HEK293T (cell line): ENCODE measurements around the gene RRAS2.
"Not testable (repeated sequence)": the region's sequence is repeated elsewhere in the genome, so short reads cannot be mapped to it uniquely, and the experiment has no call there.

Experiments used
- CTCF ChIA-PET: fragments of 350-600 bp; formaldehyde crosslinking; extraction: SDS; loops from one replicate; lab custom pipeline; 2021; ENCODE audit warnings: antibody characterized with exemption, inconsistent platforms; lab: Yijun Ruan, JAX
- POLR2A ChIA-PET: fragments of 350-600 bp; formaldehyde crosslinking; extraction: SDS; loops from one replicate; lab custom pipeline; 2020; ENCODE audit warnings: antibody characterized with exemption, inconsistent platforms; lab: Yijun Ruan, JAX
- DNase-seq: peaks from one replicate; pipeline ENCODE4 v3.0.0; 2012; ENCODE audit warnings: mixed read lengths; ENCODE audit errors: extremely low spot score
- ARNT ChIP-seq: fragments of 450-650 bp; IDR thresholded peaks from 2 replicates; pipeline ENCODE4 v1.6.1; 2017; ENCODE audit warnings: mild to moderate bottlenecking
- BHLHE40 ChIP-seq: fragments of 450-650 bp; IDR thresholded peaks from 2 replicates; pipeline ENCODE4 v1.6.1; 2016; ENCODE audit warnings: mild to moderate bottlenecking, moderate library complexity, borderline replicate concordance
- CTBP1 ChIP-seq: fragments of 450-650 bp; IDR thresholded peaks from 2 replicates; pipeline ENCODE4 v1.6.1; 2016; ENCODE audit warnings: borderline replicate concordance
- ELF4 ChIP-seq: fragments of 450-650 bp; IDR thresholded peaks from 2 replicates; pipeline ENCODE4 v1.6.1; 2017; ENCODE audit warnings: antibody characterized with exemption
- FOXA1 ChIP-seq: fragments of 450-650 bp; IDR thresholded peaks from 2 replicates; pipeline ENCODE4 v1.6.1; 2016; ENCODE audit warnings: mild to moderate bottlenecking
- FOXK2 ChIP-seq: fragments of 450-650 bp; IDR thresholded peaks from 2 replicates; pipeline ENCODE4 v1.6.1; 2016; ENCODE audit warnings: mild to moderate bottlenecking
- FOXM1 ChIP-seq: fragments of 450-650 bp; IDR thresholded peaks from 2 replicates; pipeline ENCODE4 v1.6.1; 2017; ENCODE audit warnings: mild to moderate bottlenecking, borderline replicate concordance
- HDGF ChIP-seq: fragments of 450-650 bp; IDR thresholded peaks from 2 replicates; pipeline ENCODE4 v1.6.1; 2017; ENCODE audit warnings: antibody characterized with exemption, borderline replicate concordance
- L3MBTL2 ChIP-seq: fragments of 450-650 bp; conservative IDR thresholded peaks from 2 replicates; pipeline ENCODE4 v1.6.1; 2016; ENCODE audit warnings: mild to moderate bottlenecking
- LEF1 ChIP-seq: fragments of 450-650 bp; IDR thresholded peaks from 2 replicates; pipeline ENCODE4 v1.6.1; 2017; ENCODE audit warnings: mild to moderate bottlenecking, borderline replicate concordance
- NFRKB ChIP-seq: fragments of 450-650 bp; IDR thresholded peaks from 2 replicates; pipeline ENCODE4 v1.6.1; 2016; ENCODE audit warnings: mild to moderate bottlenecking, moderate library complexity
- SP1 ChIP-seq: fragments of 450-650 bp; IDR thresholded peaks from 2 replicates; pipeline ENCODE4 v1.6.1; 2017
- SUZ12 ChIP-seq: fragments of 450-650 bp; IDR thresholded peaks from 2 replicates; pipeline ENCODE4 v1.6.1; 2016; ENCODE audit warnings: mild to moderate bottlenecking
- TARDBP ChIP-seq: fragments of 450-650 bp; IDR thresholded peaks from 2 replicates; pipeline ENCODE4 v1.6.1; 2016
- ZNF384 ChIP-seq: fragments of 450-650 bp; IDR thresholded peaks from 2 replicates; pipeline ENCODE4 v1.6.1; 2016
- TF ChIP-seq, protein P1 (sequence below): fragments of 450-650 bp; IDR thresholded peaks from 2 replicates; pipeline ENCODE4 v1.6.1; 2016

The RRAS2 gene

DNA sequence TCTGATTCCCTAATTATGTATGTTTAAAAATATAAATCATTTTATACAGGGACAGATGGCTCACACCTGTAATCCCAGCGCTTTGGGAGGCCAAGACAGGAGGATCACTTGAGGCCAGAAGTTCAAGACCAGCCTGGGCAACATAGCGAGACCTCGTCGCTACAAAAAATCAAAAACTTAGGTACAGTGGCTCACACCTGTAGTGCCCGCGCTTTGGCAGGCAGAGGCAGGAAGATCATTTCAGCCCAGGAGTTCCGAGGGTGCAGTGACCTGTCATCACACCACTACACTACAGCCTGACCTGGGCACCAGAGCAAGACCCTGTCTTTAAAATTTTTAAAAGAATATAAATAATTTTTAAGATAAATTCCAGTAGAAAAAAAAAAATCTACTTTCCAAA lies 11.5 kb downstream of the RRAS2 start:
- DNase-seq: no peak
- ChIA-PET POLR2A (no interaction called here), CTCF (no interaction called here)
- TF ChIP-seq HDGF: no peak
- TF ChIP-seq FOXM1: no peak
- no peak for TF ChIP-seq BHLHE40
- TF ChIP-seq CTBP1: no peak
- TF ChIP-seq ARNT: no peak
- TF ChIP-seq TARDBP: no peak
- no peak for TF ChIP-seq L3MBTL2

- ChIA-PET POLR2A (no interaction called here), CTCF (no interaction called here)
- no peak for DNase-seq
- no peak for TF ChIP-seq ARNT
- no peak for TF ChIP-seq HDGF
- no peak for TF ChIP-seq FOXK2
- no peak for TF ChIP-seq ELF4
- TF ChIP-seq, protein P1, sequence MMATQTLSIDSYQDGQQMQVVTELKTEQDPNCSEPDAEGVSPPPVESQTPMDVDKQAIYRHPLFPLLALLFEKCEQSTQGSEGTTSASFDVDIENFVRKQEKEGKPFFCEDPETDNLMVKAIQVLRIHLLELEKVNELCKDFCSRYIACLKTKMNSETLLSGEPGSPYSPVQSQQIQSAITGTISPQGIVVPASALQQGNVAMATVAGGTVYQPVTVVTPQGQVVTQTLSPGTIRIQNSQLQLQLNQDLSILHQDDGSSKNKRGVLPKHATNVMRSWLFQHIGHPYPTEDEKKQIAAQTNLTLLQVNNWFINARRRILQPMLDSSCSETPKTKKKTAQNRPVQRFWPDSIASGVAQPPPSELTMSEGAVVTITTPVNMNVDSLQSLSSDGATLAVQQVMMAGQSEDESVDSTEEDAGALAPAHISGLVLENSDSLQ: no peak
- no peak for TF ChIP-seq FOXA1
- no peak for TF ChIP-seq ZNF384
- TF ChIP-seq FOXM1: no peak
- TF ChIP-seq SUZ12: no peak
- TF ChIP-seq L3MBTL2: no peak
- no peak for TF ChIP-seq LEF1
- TF ChIP-seq TARDBP: no peak
- TF ChIP-seq CTBP1: no peak
- no peak for TF ChIP-seq SP1
- no peak for TF ChIP-seq NFRKB
These were observed 12.6 kb downstream of the RRAS2 start for GRCh38 chr11:14346303-14346955.

- no peak for DNase-seq
- TF ChIP-seq BHLHE40: no peak
- no peak for TF ChIP-seq L3MBTL2
- TF ChIP-seq, protein P1: no peak
- TF ChIP-seq TARDBP: no peak
- ChIA-PET CTCF (interaction anchor here (0.6 kb wide), 1 partner anchor 43 kb away, joined by 5 read pairs; no protein-coding TSS in a partner anchor), POLR2A (no interaction called here)
These were observed 13.3 kb downstream of the RRAS2 start for GRCh38 chr11:14345668-14346067.

DNA sequence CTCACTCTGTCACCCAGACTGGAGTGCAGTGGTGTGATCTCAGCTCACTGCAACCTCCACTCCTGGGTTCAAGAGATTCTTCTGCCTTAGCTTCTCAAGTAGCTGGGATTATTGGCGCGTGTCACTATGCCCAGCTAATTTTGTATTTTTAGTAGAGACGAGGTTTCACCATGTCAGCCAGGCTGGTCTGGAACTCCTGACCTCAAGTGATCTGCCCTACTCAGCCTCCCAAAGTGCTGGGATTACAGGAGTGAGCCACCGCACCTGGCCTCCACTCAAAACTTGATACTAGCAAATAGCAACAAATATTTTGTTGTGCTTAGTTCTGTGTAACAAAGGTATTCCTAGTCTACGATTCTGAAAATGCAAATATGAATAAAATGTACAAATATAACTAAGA lies 14.0 kb downstream of the RRAS2 start:
- POLR2A ChIA-PET, DNase-seq: not testable (repeated sequence)

GRCh38 chr11:14342906-14343305 lies 16.1 kb downstream of the RRAS2 start:
- no peak for DNase-seq
- POLR2A ChIA-PET: no interaction called here
- CTCF ChIA-PET: no interaction called here
- TF ChIP-seq L3MBTL2 (no peak), ARNT (no peak), FOXK2 (no peak), TARDBP (no peak), ZNF384 (no peak), FOXM1 (no peak), NFRKB (no peak)
- TF ChIP-seq, protein P1: no peak

More for the DNA sequence above, 14.0 kb downstream of the RRAS2 start:
- CTCF ChIA-PET: not testable (repeated sequence)

DNA sequence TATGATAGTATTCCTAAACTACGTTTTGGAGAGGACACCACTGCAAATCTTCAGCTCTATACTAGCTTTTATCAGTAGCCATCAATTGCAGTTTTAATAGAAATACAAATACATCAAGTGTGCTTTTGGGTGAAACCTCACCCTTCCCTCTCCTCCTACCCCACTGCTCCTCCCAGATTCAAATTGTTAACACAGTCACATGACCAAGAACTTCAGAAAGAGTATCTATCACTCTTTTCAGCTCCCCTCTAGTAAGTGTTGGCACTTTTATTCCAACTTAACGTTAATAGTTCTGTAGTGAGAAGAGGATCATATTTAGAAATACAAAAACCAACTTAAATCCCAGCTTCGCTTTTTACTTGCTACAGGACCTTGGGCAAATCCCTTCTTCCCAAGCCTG lies 17.0 kb downstream of the RRAS2 start:
- POLR2A ChIA-PET: no interaction called here
- no peak for TF ChIP-seq FOXM1
- TF ChIP-seq TARDBP: no peak
- no peak for TF ChIP-seq FOXK2
- no peak for TF ChIP-seq BHLHE40
- TF ChIP-seq SUZ12: no peak
- no peak for TF ChIP-seq SP1
- no peak for TF ChIP-seq CTBP1
- TF ChIP-seq, protein P1: no peak
- no peak for TF ChIP-seq ARNT
- no peak for TF ChIP-seq NFRKB
- TF ChIP-seq ELF4: no peak
- TF ChIP-seq FOXA1: no peak
- no peak for TF ChIP-seq ZNF384
- no peak for TF ChIP-seq HDGF
- no peak for TF ChIP-seq L3MBTL2
- TF ChIP-seq LEF1: no peak
- CTCF ChIA-PET: interaction anchor here (0.6 to 0.9 kb wide), 2 partner anchors 42 to 628 kb away, joined by 3 read pairs; no protein-coding TSS in a partner anchor
- DNase-seq: no peak
